Osteoblast (primary cell): Measurements from ENCODE around the gene CACNA1S. TPM values are rescaled to one million over a fixed set of nuclear protein-coding genes. Genes with fewer than 3 reads are reported as not detected.

Source experiments
- DNase-seq: peaks from one replicate; pipeline ENCODE4 v3.0.0; 2011; ENCODE audit warnings: low spot score, mixed read lengths; ENCODE audit not compliant: insufficient read length; ENCODE audit errors: missing footprints
- H2AFZ ChIP-seq: 2 replicates; pipeline ENCODE4 v1.6.0; 2011; ENCODE audit warnings: mild to moderate bottlenecking, low read length
- H3K27ac ChIP-seq: 2 replicates; pipeline ENCODE4 v1.5.1; 2011; ENCODE audit warnings: mild to moderate bottlenecking, low read depth, low read length, moderate library complexity
- H3K27me3 ChIP-seq: 2 replicates; pipeline ENCODE4 v1.6.0; 2012; ENCODE audit warnings: mild to moderate bottlenecking, control low read depth, inconsistent platforms, low read length, moderate library complexity; ENCODE audit not compliant: insufficient read depth
- H3K36me3 ChIP-seq: 2 replicates; pipeline ENCODE4 v1.5.1; 2011; ENCODE audit warnings: mild to moderate bottlenecking, low read length, control low read depth, moderate library complexity; ENCODE audit not compliant: insufficient read depth
- H3K4me1 ChIP-seq: 2 replicates; pipeline ENCODE4 v1.5.1; 2011; ENCODE audit warnings: mild to moderate bottlenecking, low read length, control low read depth, moderate library complexity; ENCODE audit not compliant: insufficient read depth
- H3K4me2 ChIP-seq: 2 replicates; pipeline ENCODE4 v1.6.0; 2011; ENCODE audit warnings: mild to moderate bottlenecking, low read length; ENCODE audit not compliant: insufficient read depth
- H3K4me3 ChIP-seq: fragments of 200-600 bp; sonication (generic); 3 replicates; pipeline ENCODE4 v1.5.1; 2012; ENCODE audit warnings: mild to moderate bottlenecking, low read length, inconsistent platforms; ENCODE audit not compliant: insufficient read depth
- H3K79me2 ChIP-seq: 2 replicates; pipeline ENCODE4 v1.6.0; 2012; ENCODE audit warnings: mild to moderate bottlenecking, low read length, control low read depth, inconsistent platforms; ENCODE audit not compliant: insufficient read depth
- H3K9me3 ChIP-seq: 2 replicates; pipeline ENCODE4 v1.5.1; 2011; ENCODE audit warnings: low read depth, low read length, control low read depth
- H4K20me1 ChIP-seq: 2 replicates; pipeline ENCODE4 v1.6.0; 2012; ENCODE audit warnings: mild to moderate bottlenecking, low read length, control low read depth; ENCODE audit not compliant: insufficient read depth
- total RNA-seq: library from RNA; depleted of rRNA; stranded (reverse); fragments of >200 nt; gene quantifications from 2 replicates; pipeline ENCODE4 v1.2.3, GENCODE V29; 2012
- TF ChIP-seq, protein P1 (sequence below): IDR thresholded peaks from 2 replicates; pipeline ENCODE4 v1.5.1; 2011; ENCODE audit warnings: mild to moderate bottlenecking, low read depth, low read length, moderate library complexity; ENCODE audit errors: extremely low read depth

The CACNA1S gene
- total RNA-seq, 1 donor, result not detected

- DNase-seq, result no peak
- H3K9me3 ChIP-seq, result no peaks in the 10 kb centered on the region
- H3K4me3 ChIP-seq, result no peak overlapping the region
- no peak overlapping the region for H3K27ac ChIP-seq
- H4K20me1 ChIP-seq, result no peaks in the 10 kb centered on the region
- H3K4me1 ChIP-seq, result no peaks in the 10 kb centered on the region
- H3K79me2 ChIP-seq, result no peaks in the 10 kb centered on the region
- H3K4me2 ChIP-seq, result no peak overlapping the region
- H2AFZ ChIP-seq, result no peak overlapping the region
- H3K27me3 ChIP-seq, result peaks cover 26% of the 10 kb centered on the region
- H3K36me3 ChIP-seq, result no peaks in the 10 kb centered on the region
- TF ChIP-seq, protein P1, sequence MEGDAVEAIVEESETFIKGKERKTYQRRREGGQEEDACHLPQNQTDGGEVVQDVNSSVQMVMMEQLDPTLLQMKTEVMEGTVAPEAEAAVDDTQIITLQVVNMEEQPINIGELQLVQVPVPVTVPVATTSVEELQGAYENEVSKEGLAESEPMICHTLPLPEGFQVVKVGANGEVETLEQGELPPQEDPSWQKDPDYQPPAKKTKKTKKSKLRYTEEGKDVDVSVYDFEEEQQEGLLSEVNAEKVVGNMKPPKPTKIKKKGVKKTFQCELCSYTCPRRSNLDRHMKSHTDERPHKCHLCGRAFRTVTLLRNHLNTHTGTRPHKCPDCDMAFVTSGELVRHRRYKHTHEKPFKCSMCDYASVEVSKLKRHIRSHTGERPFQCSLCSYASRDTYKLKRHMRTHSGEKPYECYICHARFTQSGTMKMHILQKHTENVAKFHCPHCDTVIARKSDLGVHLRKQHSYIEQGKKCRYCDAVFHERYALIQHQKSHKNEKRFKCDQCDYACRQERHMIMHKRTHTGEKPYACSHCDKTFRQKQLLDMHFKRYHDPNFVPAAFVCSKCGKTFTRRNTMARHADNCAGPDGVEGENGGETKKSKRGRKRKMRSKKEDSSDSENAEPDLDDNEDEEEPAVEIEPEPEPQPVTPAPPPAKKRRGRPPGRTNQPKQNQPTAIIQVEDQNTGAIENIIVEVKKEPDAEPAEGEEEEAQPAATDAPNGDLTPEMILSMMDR, result no peak
These were observed 15.0 kb downstream of the CACNA1S start for GRCh38 chr1:201096977-201097856.

DNA sequence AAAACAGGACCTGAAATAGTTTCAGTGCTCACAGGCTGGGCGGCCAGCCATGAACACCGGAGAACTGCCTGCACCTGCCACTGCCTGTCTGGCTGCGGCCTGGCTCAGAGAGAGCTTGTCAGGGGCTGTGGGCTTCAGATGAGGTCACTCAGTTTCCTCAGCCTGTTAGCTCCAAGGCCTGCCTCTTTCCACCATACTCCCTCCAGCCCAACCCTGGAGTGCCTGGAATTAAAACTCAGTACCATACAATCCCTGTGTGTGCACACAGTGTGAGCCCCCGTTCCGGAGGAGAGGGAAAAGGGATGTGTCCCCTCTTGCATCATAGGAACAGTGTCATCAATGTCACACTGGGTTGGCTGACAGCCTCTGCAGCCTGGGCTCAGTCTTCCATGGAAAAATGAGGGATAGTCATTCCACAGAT lies 16.2 kb downstream of the CACNA1S start:
- H3K4me2 ChIP-seq, result no peak overlapping the region
- H4K20me1 ChIP-seq, result no peaks in the 10 kb centered on the region
- no peaks in the 10 kb centered on the region for H3K4me1 ChIP-seq
- no peaks in the 10 kb centered on the region for H3K9me3 ChIP-seq
- peaks cover 24% of the 10 kb centered on the region for H3K27me3 ChIP-seq
- no peak overlapping the region for H2AFZ ChIP-seq
- DNase-seq, result no peak
- TF ChIP-seq, protein P1, result no peak
- H3K4me3 ChIP-seq, result no peak overlapping the region
- no peak overlapping the region for H3K27ac ChIP-seq
- no peaks in the 10 kb centered on the region for H3K36me3 ChIP-seq
- no peaks in the 10 kb centered on the region for H3K79me2 ChIP-seq

DNA sequence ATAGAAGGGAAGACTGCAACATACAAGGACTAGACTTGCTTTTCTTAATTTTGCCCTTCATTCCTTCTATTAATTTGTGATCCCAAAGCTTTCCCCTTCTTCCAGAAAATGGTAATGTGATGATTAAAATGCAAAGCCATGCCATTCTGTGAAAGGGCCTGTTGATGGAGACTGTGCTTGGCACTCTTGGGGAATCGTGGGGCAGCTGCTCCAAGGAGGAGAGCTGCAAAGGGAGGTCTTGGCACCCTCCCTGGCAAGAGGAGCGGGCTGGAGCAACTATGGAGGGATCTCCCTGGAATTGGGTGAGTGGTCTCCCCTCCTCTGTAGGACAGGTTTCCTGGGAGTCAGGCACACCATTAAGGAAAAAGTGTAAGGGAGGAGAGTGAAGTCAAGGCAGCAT lies 16.6 kb downstream of the CACNA1S start:
- H3K4me2 ChIP-seq, result no peak overlapping the region
- TF ChIP-seq, protein P1, result no peak
- H4K20me1 ChIP-seq, result no peaks in the 10 kb centered on the region
- H3K79me2 ChIP-seq, result no peaks in the 10 kb centered on the region
- no peaks in the 10 kb centered on the region for H3K9me3 ChIP-seq
- H3K36me3 ChIP-seq, result no peaks in the 10 kb centered on the region
- H3K4me1 ChIP-seq, result no peaks in the 10 kb centered on the region
- no peak overlapping the region for H2AFZ ChIP-seq
- DNase-seq, result no peak
- peaks cover 19% of the 10 kb centered on the region for H3K27me3 ChIP-seq
- H3K27ac ChIP-seq, result no peak overlapping the region
- H3K4me3 ChIP-seq, result no peak overlapping the region

DNA sequence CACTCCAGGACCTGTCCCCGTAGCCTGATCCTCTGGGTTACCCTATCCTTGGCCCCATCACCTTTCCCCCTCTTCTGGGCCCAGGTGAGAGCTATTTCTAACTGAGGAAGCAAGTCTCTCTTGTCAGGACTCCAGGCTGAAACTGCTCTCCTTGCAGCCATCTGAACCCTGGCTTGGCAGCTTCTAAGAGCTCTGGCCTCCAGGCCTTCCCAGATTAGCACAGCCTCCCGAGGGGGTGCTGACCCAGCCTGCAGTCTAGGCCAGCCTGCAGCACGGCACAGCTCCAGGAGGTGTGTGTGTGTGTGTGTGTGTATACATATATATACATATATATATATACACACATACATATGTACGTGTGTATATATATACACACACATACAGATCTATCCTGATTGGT lies 17.4 kb downstream of the CACNA1S start:
- DNase-seq, result no peak
- no peak overlapping the region for H3K4me3 ChIP-seq
- no peak overlapping the region for H3K4me2 ChIP-seq
- H3K4me1 ChIP-seq, result no peaks in the 10 kb centered on the region
- no peaks in the 10 kb centered on the region for H3K36me3 ChIP-seq
- H3K9me3 ChIP-seq, result no peaks in the 10 kb centered on the region
- H3K79me2 ChIP-seq, result no peaks in the 10 kb centered on the region
- H4K20me1 ChIP-seq, result no peaks in the 10 kb centered on the region
- H3K27ac ChIP-seq, result no peak overlapping the region
- H2AFZ ChIP-seq, result no peak overlapping the region
- H3K27me3 ChIP-seq, result peaks cover 12% of the 10 kb centered on the region
- TF ChIP-seq, protein P1, result no peak
